ENCODE measurements around the gene PALLD.

DNA sequence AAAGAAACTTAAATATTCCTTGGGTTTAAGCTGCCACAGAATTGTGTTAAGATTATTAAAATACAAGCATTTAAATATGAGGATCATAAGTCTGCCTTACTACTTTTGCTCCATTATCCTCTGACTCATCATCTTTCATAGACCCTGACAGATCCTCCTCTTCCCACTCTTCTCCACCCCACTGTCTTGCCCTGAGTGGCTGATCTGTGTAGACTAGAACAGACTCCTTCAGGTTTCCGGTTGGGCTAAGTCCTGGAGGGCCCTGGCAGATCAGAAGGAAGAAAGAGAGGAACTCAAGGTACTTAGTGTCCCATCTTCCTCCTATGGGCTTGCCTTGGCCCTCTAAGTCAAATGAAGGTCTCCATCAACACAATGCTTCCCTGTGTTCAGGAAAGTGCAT is 30.7 kb downstream of the PALLD start:
- TF ChIP-seq, protein P1, sequence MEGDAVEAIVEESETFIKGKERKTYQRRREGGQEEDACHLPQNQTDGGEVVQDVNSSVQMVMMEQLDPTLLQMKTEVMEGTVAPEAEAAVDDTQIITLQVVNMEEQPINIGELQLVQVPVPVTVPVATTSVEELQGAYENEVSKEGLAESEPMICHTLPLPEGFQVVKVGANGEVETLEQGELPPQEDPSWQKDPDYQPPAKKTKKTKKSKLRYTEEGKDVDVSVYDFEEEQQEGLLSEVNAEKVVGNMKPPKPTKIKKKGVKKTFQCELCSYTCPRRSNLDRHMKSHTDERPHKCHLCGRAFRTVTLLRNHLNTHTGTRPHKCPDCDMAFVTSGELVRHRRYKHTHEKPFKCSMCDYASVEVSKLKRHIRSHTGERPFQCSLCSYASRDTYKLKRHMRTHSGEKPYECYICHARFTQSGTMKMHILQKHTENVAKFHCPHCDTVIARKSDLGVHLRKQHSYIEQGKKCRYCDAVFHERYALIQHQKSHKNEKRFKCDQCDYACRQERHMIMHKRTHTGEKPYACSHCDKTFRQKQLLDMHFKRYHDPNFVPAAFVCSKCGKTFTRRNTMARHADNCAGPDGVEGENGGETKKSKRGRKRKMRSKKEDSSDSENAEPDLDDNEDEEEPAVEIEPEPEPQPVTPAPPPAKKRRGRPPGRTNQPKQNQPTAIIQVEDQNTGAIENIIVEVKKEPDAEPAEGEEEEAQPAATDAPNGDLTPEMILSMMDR (optimal IDR thresholded peaks at IDR 0.05 in 1 of 3, IDR thresholded peaks at IDR 0.05 in 1 of 3, conservative IDR thresholded peaks at IDR 0.05 in 1 of 3; ENCODE audit: extremely low read depth in 1 of 3, insufficient read depth in 2 of 3, low read length in 3 of 3), result no peak
- no peak for TF ChIP-seq EZH2 (IDR thresholded peaks at IDR 0.05; ENCODE audit: low read length)

Data from keratinocyte (primary cell).